IPS DF 6.9 (cell line): ENCODE measurements around the gene NTSR1.

Experiments used
- DNase-seq: peaks from one replicate; pipeline ENCODE4 v3.0.0-alpha.2; 2013; ENCODE audit warnings: low read depth, low spot score
- H3K27ac ChIP-seq: one replicate; pipeline ENCODE4 v1.5.1; 2013; ENCODE audit warnings: low read length, control low read depth
- H3K27me3 ChIP-seq: 2 replicates; pipeline ENCODE4 v1.6.1; 2013; ENCODE audit warnings: mild to moderate bottlenecking, low read length; ENCODE audit not compliant: control insufficient read depth, insufficient read depth
- H3K36me3 ChIP-seq: 2 replicates; pipeline ENCODE4 v1.6.1; 2013; ENCODE audit warnings: low read length; ENCODE audit not compliant: control insufficient read depth, insufficient read depth
- H3K4me1 ChIP-seq: 2 replicates; pipeline ENCODE4 v1.6.1; 2013; ENCODE audit warnings: low read length; ENCODE audit not compliant: control insufficient read depth, insufficient read depth
- H3K4me3 ChIP-seq: 2 replicates; pipeline ENCODE4 v1.5.1; 2013; ENCODE audit warnings: mild to moderate bottlenecking, low read length
- H3K9me3 ChIP-seq: 2 replicates; pipeline ENCODE4 v1.6.1; 2013; ENCODE audit warnings: low read length, inconsistent platforms; ENCODE audit not compliant: control insufficient read depth, insufficient read depth
- WGBS: extraction: QIAGEN DNeasy Blood & Tissue Kit; methylation state at CpG from one replicate; pipeline ENCODE4 v1.1.7; 2013; ENCODE audit warnings: mixed read lengths, missing lambda C conversion rate; ENCODE audit not compliant: insufficient read length, insufficient coverage; 5-methylcytosine and 5-hydroxymethylcytosine counted together

Gene NTSR1

GRCh38 chr20:62739067-62739466 is 30.4 kb downstream of the NTSR1 start:
- Histone ChIP-seq H3K27me3 (no peaks in the 10 kb centered on the region), H3K4me1 (no peaks in the 10 kb centered on the region)

GRCh38 chr20:62739581-62740285 is 31.1 kb downstream of the NTSR1 start:
- Histone ChIP-seq H3K27me3 (no peaks in the 10 kb centered on the region), H3K36me3 (no peaks in the 10 kb centered on the region; the same call in 1 of the 2 replicates), H3K4me3 (no peak overlapping the region), H3K9me3 (no peaks in the 10 kb centered on the region), H3K4me1 (no peaks in the 10 kb centered on the region), H3K27ac (no peak overlapping the region)
- no peak for DNase-seq
- WGBS, result no CpG with 5 or more reads among the region's 32 CpGs

More at GRCh38 chr20:62739067-62739466, 30.4 kb downstream of the NTSR1 start:
- no peaks in the 10 kb centered on the region for H3K9me3 ChIP-seq
- no CpG with 5 or more reads among the region's 12 CpGs for WGBS
- no peaks in the 10 kb centered on the region; the same call in 1 of the 2 replicates for H3K36me3 ChIP-seq
- H3K27ac ChIP-seq, result no peak overlapping the region
- no peak overlapping the region for H3K4me3 ChIP-seq
- no peak for DNase-seq

GRCh38 chr20:62740286-62741141 is 31.9 kb downstream of the NTSR1 start:
- no peaks in the 10 kb centered on the region for H3K27me3 ChIP-seq
- H3K4me1 ChIP-seq, result no peaks in the 10 kb centered on the region
- no peaks in the 10 kb centered on the region; the same call in 1 of the 2 replicates for H3K36me3 ChIP-seq
- no peak overlapping the region for H3K27ac ChIP-seq
- no peaks in the 10 kb centered on the region for H3K9me3 ChIP-seq
- DNase-seq, result no peak
- WGBS, result no CpG with 5 or more reads among the region's 28 CpGs
- no peak overlapping the region for H3K4me3 ChIP-seq

GRCh38 chr20:62741191-62741691 is 32.6 kb downstream of the NTSR1 start:
- no peak for DNase-seq
- H3K36me3 ChIP-seq, result no peaks in the 10 kb centered on the region; the same call in 1 of the 2 replicates
- H3K27ac ChIP-seq, result no peak overlapping the region
- no peak overlapping the region for H3K4me3 ChIP-seq
- H3K4me1 ChIP-seq, result no peaks in the 10 kb centered on the region
- H3K9me3 ChIP-seq, result no peaks in the 10 kb centered on the region
- no CpG with 5 or more reads among the region's 9 CpGs for WGBS
- H3K27me3 ChIP-seq, result no peaks in the 10 kb centered on the region

GRCh38 chr20:62741701-62742491 is 33.3 kb downstream of the NTSR1 start:
- Histone ChIP-seq H3K27me3 (no peaks in the 10 kb centered on the region), H3K27ac (no peak overlapping the region), H3K36me3 (no peaks in the 10 kb centered on the region; the same call in 1 of the 2 replicates), H3K4me1 (no peaks in the 10 kb centered on the region), H3K9me3 (no peaks in the 10 kb centered on the region), H3K4me3 (no peak overlapping the region)
- WGBS, result no CpG with 5 or more reads among the region's 18 CpGs
- no peak for DNase-seq

GRCh38 chr20:62742550-62742949 is 33.9 kb downstream of the NTSR1 start:
- WGBS, result no CpG with 5 or more reads among the region's 6 CpGs
- no peaks in the 10 kb centered on the region for H3K27me3 ChIP-seq

GRCh38 chr20:62742979-62743776 is 34.5 kb downstream of the NTSR1 start:
- no peaks in the 10 kb centered on the region for H3K4me1 ChIP-seq
- no CpG with 5 or more reads among the region's 21 CpGs for WGBS
- no peak for DNase-seq
- H3K27ac ChIP-seq, result no peak overlapping the region
- no peak overlapping the region for H3K4me3 ChIP-seq
- no peaks in the 10 kb centered on the region for H3K27me3 ChIP-seq
- no peaks in the 10 kb centered on the region; the same call in 1 of the 2 replicates for H3K36me3 ChIP-seq
- no peaks in the 10 kb centered on the region for H3K9me3 ChIP-seq

More at GRCh38 chr20:62742550-62742949, 33.9 kb downstream of the NTSR1 start:
- no peaks in the 10 kb centered on the region; the same call in 1 of the 2 replicates for H3K36me3 ChIP-seq
- no peak overlapping the region for H3K4me3 ChIP-seq
- no peak overlapping the region for H3K27ac ChIP-seq
- H3K4me1 ChIP-seq, result no peaks in the 10 kb centered on the region
- H3K9me3 ChIP-seq, result no peaks in the 10 kb centered on the region
- no peak for DNase-seq

GRCh38 chr20:62743777-62744317 is 35.2 kb downstream of the NTSR1 start:
- Histone ChIP-seq H3K36me3 (no peaks in the 10 kb centered on the region; the same call in 1 of the 2 replicates), H3K27me3 (no peaks in the 10 kb centered on the region), H3K9me3 (no peaks in the 10 kb centered on the region), H3K4me1 (no peaks in the 10 kb centered on the region), H3K4me3 (no peak overlapping the region), H3K27ac (no peak overlapping the region)
- 100% methylated on average over 1 of the region's 20 CpGs for WGBS
- no peak for DNase-seq

GRCh38 chr20:62744741-62745191 is 36.1 kb downstream of the NTSR1 start:
- WGBS, result no CpG with 5 or more reads among the region's 6 CpGs
- DNase-seq, result no peak
- H3K27me3 ChIP-seq, result no peaks in the 10 kb centered on the region
- H3K9me3 ChIP-seq, result no peaks in the 10 kb centered on the region
- H3K4me3 ChIP-seq, result no peak overlapping the region
- no peaks in the 10 kb centered on the region; the same call in 1 of the 2 replicates for H3K36me3 ChIP-seq
- H3K27ac ChIP-seq, result no peak overlapping the region
- H3K4me1 ChIP-seq, result no peaks in the 10 kb centered on the region
